Adrenal gland (tissue), 12 donors: ENCODE measurements around the gene PRPF8. TPM values are rescaled to one million over a fixed set of nuclear protein-coding genes. Genes with fewer than 3 reads are reported as not detected.

Experiments used
- DNase-seq, 7 donors: peaks; one replicate each; pipeline ENCODE4 v3.0.0-alpha.2; 2019 to 2020
- H3K27ac ChIP-seq, 5 donors: fragments of 200-600 bp; sonication (generic) in 4 of 5; 1 replicate in 3 of 5; 2 replicates in 2 of 5; pipeline versions ENCODE4 v1.5.1 to v1.8.0; 2016 to 2020; ENCODE audit warnings: mild to moderate bottlenecking in 1 of 5
- H3K27me3 ChIP-seq: fragments of 200-600 bp; 2 replicates; pipeline ENCODE4 v1.8.0; 2021
- H3K36me3 ChIP-seq, 2 donors: fragments of 200-600 bp; replicated peaks in 1 of 2; 1 replicate in 1 of 2; 2 replicates in 1 of 2; pipeline versions ENCODE4 v1.5.1 to v1.8.0; 2018 to 2022
- H3K4me1 ChIP-seq, 2 donors: fragments of 200-600 bp; replicated peaks in 1 of 2; 1 replicate in 1 of 2; 2 replicates in 1 of 2; pipeline versions ENCODE4 v1.5.1 to v1.8.0; 2018 to 2021
- H3K4me3 ChIP-seq, 4 donors: fragments of 200-600 bp; sonication (generic) in 3 of 4; one replicate each; pipeline ENCODE4 v1.5.1; 2016 to 2018
- H3K9me3 ChIP-seq, 3 donors: fragments of 200-600 bp; sonication (generic) in 1 of 3; replicated peaks in 1 of 3; 1 replicate in 2 of 3; 2 replicates in 1 of 3; pipeline versions ENCODE4 v1.5.1 to v1.8.0; 2016 to 2021
- POLR2A ChIP-seq, 2 donors: fragments of 450-650 bp; IDR thresholded peaks; one replicate each; pipeline ENCODE4 v1.6.1; 2017; ENCODE audit warnings: antibody characterized with exemption in 2 of 2, mild to moderate bottlenecking in 2 of 2, moderate library complexity in 1 of 2
- WGBS, 4 donors: extraction: QIAGEN DNeasy Blood & Tissue Kit in 2 of 4; methylation state at CpG; one replicate each; pipeline versions ENCODE4 v1.1.5 to v1.1.7; 2013 to 2017; 5-methylcytosine and 5-hydroxymethylcytosine counted together
- intact Hi-C, 2 donors: fragments of 100-400 bp; cut with DNase I; formaldehyde crosslinking; loops; one replicate each; pipeline versions ENCODE4 v1.14.1 to v1.15.0; 2022 to 2023
- polyA plus RNA-seq, 3 donors: library from polyadenylated mRNA; stranded (reverse); fragments of 200-250 nt in 2 of 3; fragments of 350-450 nt in 1 of 3; fragmentation: Illumina TruSeq in 1 of 3; extraction: RNeasy Lipid Tissue Mini Kit (QIAGEN cat#74804) in 1 of 3; gene quantifications; one replicate each; pipeline ENCODE4 v1.2.3, GENCODE V29; 2013 to 2014
- total RNA-seq, 9 donors: library from RNA; depleted of rRNA in 4 of 9; stranded (reverse); fragments of >200 nt in 4 of 9; fragments of 120-200 nt in 1 of 9; fragmentation: NEBNext Ultra II Directional in 1 of 9; extraction: Animal tissue kit (Norgen Biotek cat#: 25700) in 1 of 9; gene quantifications; one replicate each; pipeline versions ENCODE4 v1.1.0 to v1.2.4, GENCODE V29; 2013 to 2023
- TF ChIP-seq, protein P1 (sequence below), 6 experiments: fragments of 450-650 bp in 4 of 6; fragments of 200-600 bp in 2 of 6; sonication (generic) in 1 of 6; IDR thresholded peaks; 1 replicate in 5 of 6; 2 replicates in 1 of 6; pipeline versions ENCODE4 v1.5.1 to v1.8.0; 2016 to 2021; ENCODE audit warnings: antibody characterized with exemption in 6 of 6, mild to moderate bottlenecking in 2 of 6, moderate library complexity in 1 of 6
- donor health status: healthy with polysubstance abuse.
- donor health status: Bipolar disorder and iron deficiency.
- donor health status: DM: yes; HTN: yes; CAD: no.
- donor health status: DM: no; HTN: no; CAD: no.
- donor health status: DM: no; HTN: no; CAD: no.
- donor health status: DM: yes; HTN: yes; CAD: no.

The PRPF8 gene
- total and polyA plus RNA-seq, 12 donors: 107 to 748 (median 212) TPM

GRCh38 chr17:1732241-1732832 lies 47.7 kb upstream of the PRPF8 start:
- WGBS, 4 donors: 89 to 99% (median 94%) methylated on average over 9 to 22 of the region's 22 CpGs
- TF ChIP-seq, protein P1, sequence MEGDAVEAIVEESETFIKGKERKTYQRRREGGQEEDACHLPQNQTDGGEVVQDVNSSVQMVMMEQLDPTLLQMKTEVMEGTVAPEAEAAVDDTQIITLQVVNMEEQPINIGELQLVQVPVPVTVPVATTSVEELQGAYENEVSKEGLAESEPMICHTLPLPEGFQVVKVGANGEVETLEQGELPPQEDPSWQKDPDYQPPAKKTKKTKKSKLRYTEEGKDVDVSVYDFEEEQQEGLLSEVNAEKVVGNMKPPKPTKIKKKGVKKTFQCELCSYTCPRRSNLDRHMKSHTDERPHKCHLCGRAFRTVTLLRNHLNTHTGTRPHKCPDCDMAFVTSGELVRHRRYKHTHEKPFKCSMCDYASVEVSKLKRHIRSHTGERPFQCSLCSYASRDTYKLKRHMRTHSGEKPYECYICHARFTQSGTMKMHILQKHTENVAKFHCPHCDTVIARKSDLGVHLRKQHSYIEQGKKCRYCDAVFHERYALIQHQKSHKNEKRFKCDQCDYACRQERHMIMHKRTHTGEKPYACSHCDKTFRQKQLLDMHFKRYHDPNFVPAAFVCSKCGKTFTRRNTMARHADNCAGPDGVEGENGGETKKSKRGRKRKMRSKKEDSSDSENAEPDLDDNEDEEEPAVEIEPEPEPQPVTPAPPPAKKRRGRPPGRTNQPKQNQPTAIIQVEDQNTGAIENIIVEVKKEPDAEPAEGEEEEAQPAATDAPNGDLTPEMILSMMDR (IDR thresholded peaks at IDR 0.05): no peak
- no peak for TF ChIP-seq POLR2A (IDR thresholded peaks at IDR 0.05)

DNA sequence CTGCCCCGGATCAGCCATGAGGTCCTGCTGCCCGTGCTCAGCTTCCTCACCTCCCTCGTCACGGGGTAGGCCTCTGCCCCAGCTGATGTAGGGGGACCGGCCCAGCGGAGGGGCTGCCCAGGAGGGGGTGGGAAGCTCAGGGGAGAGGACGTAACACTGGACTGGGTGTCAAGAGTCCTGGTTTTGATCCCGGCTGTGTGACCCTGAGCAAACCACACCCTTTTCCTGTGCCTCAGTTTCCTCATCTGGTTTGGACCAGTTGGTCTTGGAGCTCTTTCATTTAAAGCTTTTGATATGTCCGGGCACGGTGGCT lies 46.5 kb upstream of the PRPF8 start:
- peaks cover 0 to 43% of the 10 kb centered on the region in 2 donors for H3K36me3 ChIP-seq
- H3K4me1 ChIP-seq: peaks cover 15 to 29% of the 10 kb centered on the region in 2 donors
- TF ChIP-seq, protein P1 (IDR thresholded peaks at IDR 0.05): no peak
- TF ChIP-seq POLR2A (IDR thresholded peaks at IDR 0.05): no peak
- WGBS, 4 donors: 42 to 72% (median 63%) methylated on average over 2 to 10 of the region's 10 CpGs
- no peaks in the 10 kb centered on the region for H3K27me3 ChIP-seq
- H3K4me3 ChIP-seq: no peak overlapping the region
- H3K9me3 ChIP-seq: no peaks in the 10 kb centered on the region
- DNase-seq: no peak
- intact Hi-C loops: loop anchor here (10.0 kb wide), 2 partner anchors 114 to 134 kb away; no protein-coding TSS in a partner anchor
- peak overlapping the region; percentile 14 to 91 (median 77) for H3K27ac ChIP-seq

More at GRCh38 chr17:1732241-1732832, 47.7 kb upstream of the PRPF8 start:
- intact Hi-C loops: loop anchor here (10.0 kb wide), 2 partner anchors 112 to 132 kb away; no protein-coding TSS in a partner anchor
- Histone ChIP-seq H3K9me3 (no peaks in the 10 kb centered on the region), H3K4me3 (no peak overlapping the region), H3K27me3 (no peaks in the 10 kb centered on the region), H3K4me1 (peaks cover 27 to 32% of the 10 kb centered on the region in 2 donors), H3K36me3 (peaks cover 0 to 32% of the 10 kb centered on the region in 2 donors), H3K27ac (no peak overlapping the region)
- DNase-seq: peak in 1 of 7 donors; percentile 56

GRCh38 chr17:1730326-1731193 lies 45.9 kb upstream of the PRPF8 start:
- Histone ChIP-seq H3K4me3 (no peak overlapping the region), H3K36me3 (peaks cover 0 to 45% of the 10 kb centered on the region in 2 donors), H3K9me3 (no peaks in the 10 kb centered on the region), H3K4me1 (peaks cover 12 to 28% of the 10 kb centered on the region in 2 donors), H3K27ac (peak overlapping the region; percentile 14 to 91 (median 77)), H3K27me3 (no peaks in the 10 kb centered on the region)
- peak; percentile 81 to 95 (median 92) for DNase-seq
- WGBS, 4 donors: 49 to 91% (median 61%) methylated on average over 11 to 40 of the region's 40 CpGs
- intact Hi-C loops: loop anchor here (10.0 kb wide), 2 partner anchors 114 to 134 kb away; no protein-coding TSS in a partner anchor
- TF ChIP-seq, protein P1 (IDR thresholded peaks at IDR 0.05): no peak
- TF ChIP-seq POLR2A (IDR thresholded peaks at IDR 0.05): peak in 1 of 2 donors; percentile 32

DNA sequence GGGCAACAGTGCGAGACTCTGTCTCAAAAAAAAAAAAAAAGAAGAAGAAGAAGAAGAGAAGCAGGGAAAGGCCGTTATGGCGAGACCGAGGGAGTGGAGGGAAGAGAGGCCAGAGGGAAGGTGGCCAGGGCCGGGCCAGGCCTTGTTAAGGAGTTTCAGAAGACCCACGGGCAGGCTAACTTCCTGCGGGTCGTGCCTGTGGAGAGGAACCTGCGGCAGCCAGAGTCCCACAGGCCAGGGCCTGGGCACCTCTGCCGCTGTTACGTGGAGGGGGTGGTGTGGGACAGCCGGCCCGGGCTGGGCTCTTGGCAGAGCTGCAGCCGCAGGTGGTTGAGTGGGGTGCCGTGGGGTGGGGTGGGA lies 45.3 kb upstream of the PRPF8 start:
- H3K27ac ChIP-seq: peak overlapping the region in 4 of 5 donors; percentile 74 to 91 (median 84)
- no peaks in the 10 kb centered on the region for H3K9me3 ChIP-seq
- intact Hi-C loops: loop anchor here (5.0 to 10.0 kb wide), 3 partner anchors 52 to 135 kb away; no protein-coding TSS in a partner anchor
- H3K4me1 ChIP-seq: peaks cover 12 to 34% of the 10 kb centered on the region in 2 donors
- WGBS, 4 donors: 64 to 76% (median 70%) methylated on average over 9 to 15 of the region's 15 CpGs
- DNase-seq: peak in 1 of 7 donors; percentile 54
- TF ChIP-seq, protein P1 (IDR thresholded peaks at IDR 0.05): no peak
- TF ChIP-seq POLR2A (IDR thresholded peaks at IDR 0.05): no peak
- no peaks in the 10 kb centered on the region for H3K27me3 ChIP-seq
- peaks cover 0 to 45% of the 10 kb centered on the region in 2 donors for H3K36me3 ChIP-seq
- no peak overlapping the region for H3K4me3 ChIP-seq
